Endothelial cell of umbilical vein (primary cell): ENCODE results near the gene TCF20. TPM values are rescaled to one million over a fixed set of nuclear protein-coding genes. Genes with fewer than 3 reads are reported as not detected.

Source experiments
- BruUV-seq: library from RNA; stranded (reverse); fragments of 400-500 nt; replicated peaks from 2 replicates; lab custom pipeline; 2021; lab: Mats Ljungman, UMichigan
- CTCF ChIA-PET: fragments of 300-600, 350-600 bp; sonication (Branson Sonifier 250); formaldehyde crosslinking; loops from one replicate; lab custom pipeline; 2021; ENCODE audit warnings: antibody characterized with exemption, inconsistent platforms; lab: Charles Lee
- POLR2A ChIA-PET: fragments of 300-600, 350-600 bp; sonication (Branson Sonifier 250); formaldehyde crosslinking; loops from one replicate; lab custom pipeline; 2021; ENCODE audit warnings: antibody characterized with exemption, inconsistent platforms; lab: Charles Lee
- DNase-seq: peaks from one replicate; pipeline ENCODE4 v3.0.0-alpha.2; 2011; ENCODE audit warnings: low read depth, low spot score
- FAIRE-seq: peaks from 2 replicates; lab custom pipeline; 2011; peaks lifted over from hg19 to GRCh38; lab: Jason Lieb, UNC
- H2AFZ ChIP-seq: 2 replicates; pipeline ENCODE4 v1.6.0; 2012; ENCODE audit warnings: low read depth, low read length, control low read depth, inconsistent platforms
- H3K27ac ChIP-seq: 2 replicates; pipeline ENCODE4 v1.5.1; 2011; ENCODE audit warnings: low read depth, mild to moderate bottlenecking, control low read depth, low read length, moderate library complexity; ENCODE audit not compliant: insufficient read depth
- H3K27me3 ChIP-seq, 2 experiments: 2 replicates each; pipeline versions ENCODE4 v1.6.0 to v1.6.1; 2011; ENCODE audit warnings: low read length in 2 of 2, mixed read lengths in 1 of 2; ENCODE audit not compliant: control insufficient read depth in 2 of 2, insufficient read depth in 2 of 2
- H3K36me3 ChIP-seq, 2 experiments: 2 replicates in 1 of 2; 3 replicates in 1 of 2; pipeline ENCODE4 v1.5.1; 2011; ENCODE audit warnings: low read length in 2 of 2, mild to moderate bottlenecking in 1 of 2, moderate library complexity in 1 of 2; ENCODE audit not compliant: control insufficient read depth in 2 of 2, insufficient read depth in 2 of 2; ENCODE audit errors: extremely low read depth in 1 of 2
- H3K4me1 ChIP-seq: 3 replicates; pipeline ENCODE4 v1.5.1; 2011; ENCODE audit warnings: mild to moderate bottlenecking, low read length; ENCODE audit not compliant: control insufficient read depth, insufficient read depth; ENCODE audit errors: extremely low read depth
- H3K4me2 ChIP-seq: 2 replicates; pipeline ENCODE4 v1.6.1; 2011; ENCODE audit warnings: low read length, control low read depth, mixed read lengths; ENCODE audit not compliant: insufficient read depth
- H3K4me3 ChIP-seq, 3 experiments: fragments of 200-600 bp in 1 of 3; sonication (generic), shearing (Covaris generic) in 1 of 3; replicated peaks in 1 of 3; 2 replicates each; pipeline ENCODE4 v1.5.1; 2011 to 2016; ENCODE audit warnings: control low read depth in 3 of 3, low read length in 3 of 3, mild to moderate bottlenecking in 2 of 3, inconsistent platforms in 1 of 3, low read depth in 1 of 3, moderate library complexity in 1 of 3; ENCODE audit not compliant: insufficient read depth in 1 of 3
- H3K79me2 ChIP-seq: 2 replicates; pipeline ENCODE4 v1.6.0; 2012; ENCODE audit warnings: low read length, inconsistent platforms; ENCODE audit not compliant: control insufficient read depth, insufficient read depth
- H3K9ac ChIP-seq: replicated peaks from 2 replicates; pipeline ENCODE3; 2011; ENCODE audit warnings: low read length, control low read depth; ENCODE audit not compliant: insufficient read depth; ENCODE audit errors: extremely low read depth
- H3K9me1 ChIP-seq: replicated peaks from 3 replicates; pipeline ENCODE4 v1.6.0; 2011; ENCODE audit warnings: mild to moderate bottlenecking, low read length; ENCODE audit not compliant: control insufficient read depth, insufficient read depth; ENCODE audit errors: extremely low read depth
- H3K9me3 ChIP-seq: replicated peaks from 2 replicates; pipeline ENCODE4 v1.5.1; 2012; ENCODE audit warnings: low read length, inconsistent platforms; ENCODE audit not compliant: control insufficient read depth, insufficient read depth
- H4K20me1 ChIP-seq: replicated peaks from 2 replicates; pipeline ENCODE3; 2011; ENCODE audit warnings: mild to moderate bottlenecking, low read length; ENCODE audit not compliant: control insufficient read depth, insufficient read depth; ENCODE audit errors: extremely low read depth
- EZH2 ChIP-seq: IDR thresholded peaks from 2 replicates; pipeline ENCODE4 v1.6.1; 2012; ENCODE audit warnings: borderline replicate concordance, low read depth, mild to moderate bottlenecking, moderate library complexity, low read length, inconsistent platforms; ENCODE audit not compliant: severe bottlenecking
- FOS ChIP-seq: IDR thresholded peaks from 2 replicates; pipeline ENCODE4 v1.6.1; 2011; ENCODE audit warnings: mild to moderate bottlenecking, low read length, moderate library complexity, borderline replicate concordance; ENCODE audit not compliant: insufficient read depth
- GATA2 ChIP-seq: IDR thresholded peaks from 2 replicates; pipeline ENCODE4 v1.7.0; 2011; ENCODE audit warnings: low read depth, mild to moderate bottlenecking, moderate library complexity, mixed read lengths, low read length; ENCODE audit not compliant: insufficient read length, insufficient read depth
- MYC ChIP-seq: IDR thresholded peaks from one replicate; pipeline ENCODE4 v1.6.1; 2011; ENCODE audit warnings: mild to moderate bottlenecking, low read depth, low read length
- POLR2A ChIP-seq: IDR thresholded peaks from 2 replicates; pipeline ENCODE4 v1.6.1; 2012; ENCODE audit warnings: low read depth, mild to moderate bottlenecking, control low read depth, low read length
- POLR2AphosphoS5 ChIP-seq: IDR thresholded peaks from 2 replicates; pipeline ENCODE4 v1.6.1; 2012; ENCODE audit warnings: low read depth, mild to moderate bottlenecking, control low read depth, low read length, moderate library complexity; ENCODE audit not compliant: insufficient read depth
- dilution Hi-C: fragments of 300-500 bp; cut with MboI; formaldehyde crosslinking; loops from one replicate; pipeline ENCODE4 v1.15.0; 2019; ENCODE audit warnings: low sequenced_read_pairs; ENCODE audit not compliant: extremely low pct_ligation_motif_present
- intact Hi-C: fragments of 100-400 bp; cut with micrococcal nuclease; formaldehyde crosslinking; loops from one replicate; pipeline ENCODE4 v1.10.0; 2022
- polyA plus RNA-seq, 4 experiments: library from polyadenylated mRNA; depleted of rRNA in 3 of 4; stranded (reverse) in 3 of 4; unstranded in 1 of 4; fragments of >200 nt; gene quantifications; 2 replicates each; pipeline versions ENCODE4 v1.2.1 to v1.2.3, GENCODE V29; 2011 to 2012; ENCODE audit warnings: missing spikeins in 1 of 4
- total RNA-seq: library from RNA; stranded (reverse); gene quantifications from 2 replicates; pipeline ENCODE4 v1.2.3, GENCODE V29; 2021
- TF ChIP-seq, protein P1 (sequence below), 2 donors: IDR thresholded peaks; 1 replicate in 1 of 2; 2 replicates in 1 of 2; pipeline ENCODE4 v1.5.1; 2011; ENCODE audit warnings: low read length in 2 of 2, mild to moderate bottlenecking in 2 of 2, moderate library complexity in 2 of 2, control low read depth in 1 of 2, inconsistent platforms in 1 of 2, low read depth in 1 of 2; ENCODE audit not compliant: insufficient read depth in 1 of 2; ENCODE audit errors: extremely low read depth in 1 of 2

The TCF20 gene
- total and polyA plus RNA-seq, 2 donors (not counting 3 experiments of a cell fraction or from before 2014, with no cell fraction given) = 11.2 to 36.7 TPM

DNA sequence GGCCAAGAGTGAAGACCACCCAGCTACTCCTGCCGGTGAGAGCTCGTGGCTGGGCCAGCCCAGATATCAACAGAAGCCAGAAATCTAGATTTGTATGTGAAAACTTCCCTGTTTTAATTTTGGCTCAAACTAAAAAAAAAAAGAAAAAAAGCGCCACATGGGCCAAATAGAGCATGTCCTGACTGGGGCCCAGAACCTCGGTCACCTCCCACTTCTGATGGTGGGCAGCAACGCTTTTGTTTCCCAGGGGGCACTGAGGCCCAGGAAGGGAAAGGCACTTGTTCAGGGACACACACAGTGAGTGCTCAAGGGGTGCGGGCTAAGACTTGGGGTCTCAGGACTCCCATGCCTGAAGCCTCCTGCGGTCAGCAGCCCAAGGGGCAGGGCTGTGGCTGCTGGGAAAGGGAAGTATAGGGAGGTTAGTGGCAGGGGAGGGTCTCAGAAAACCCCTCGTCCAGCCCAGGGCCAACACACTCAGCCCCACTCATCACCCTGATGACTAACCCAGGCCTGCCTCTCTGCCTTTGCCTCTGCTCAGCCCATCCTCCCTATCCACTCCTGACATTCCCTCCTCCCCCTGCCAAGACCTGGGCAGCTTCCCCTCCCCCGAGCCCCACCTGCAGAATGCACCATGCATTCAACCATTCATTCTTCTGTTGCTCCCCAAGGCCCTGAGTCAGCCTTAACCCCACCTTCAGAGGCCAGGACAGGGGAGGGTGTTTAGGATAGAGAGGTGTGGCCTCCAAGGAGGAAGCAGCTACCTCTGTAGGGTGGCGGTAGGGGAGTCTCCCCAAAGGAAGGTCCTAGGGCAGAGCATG is 30.0 kb upstream of the TCF20 start:
- H4K20me1 ChIP-seq = no peaks in the 10 kb centered on the region
- no peaks in the 10 kb centered on the region for H3K9me1 ChIP-seq
- no peak overlapping the region for H3K9ac ChIP-seq
- FAIRE-seq (no peak), DNase-seq (no peak)
- no TSS peak for BruUV-seq
- no peak overlapping the region for H3K27ac ChIP-seq
- H3K36me3 ChIP-seq = no peaks in the 10 kb centered on the region
- intact Hi-C loops = no loop called here
- dilution Hi-C loops = no loop called here
- no peak overlapping the region for H3K4me3 ChIP-seq
- CTCF ChIA-PET = no interaction called here
- no peaks in the 10 kb centered on the region for H3K4me1 ChIP-seq
- no peaks in the 10 kb centered on the region for H3K9me3 ChIP-seq
- H3K27me3 ChIP-seq = peaks cover 3 to 4% of the 10 kb centered on the region in 2 experiments
- TF ChIP-seq POLR2AphosphoS5 = no peak
- no peak for TF ChIP-seq MYC
- POLR2A ChIA-PET = no interaction called here
- H3K79me2 ChIP-seq = no peaks in the 10 kb centered on the region
- H2AFZ ChIP-seq = no peak overlapping the region
- no peak overlapping the region for H3K4me2 ChIP-seq

DNA sequence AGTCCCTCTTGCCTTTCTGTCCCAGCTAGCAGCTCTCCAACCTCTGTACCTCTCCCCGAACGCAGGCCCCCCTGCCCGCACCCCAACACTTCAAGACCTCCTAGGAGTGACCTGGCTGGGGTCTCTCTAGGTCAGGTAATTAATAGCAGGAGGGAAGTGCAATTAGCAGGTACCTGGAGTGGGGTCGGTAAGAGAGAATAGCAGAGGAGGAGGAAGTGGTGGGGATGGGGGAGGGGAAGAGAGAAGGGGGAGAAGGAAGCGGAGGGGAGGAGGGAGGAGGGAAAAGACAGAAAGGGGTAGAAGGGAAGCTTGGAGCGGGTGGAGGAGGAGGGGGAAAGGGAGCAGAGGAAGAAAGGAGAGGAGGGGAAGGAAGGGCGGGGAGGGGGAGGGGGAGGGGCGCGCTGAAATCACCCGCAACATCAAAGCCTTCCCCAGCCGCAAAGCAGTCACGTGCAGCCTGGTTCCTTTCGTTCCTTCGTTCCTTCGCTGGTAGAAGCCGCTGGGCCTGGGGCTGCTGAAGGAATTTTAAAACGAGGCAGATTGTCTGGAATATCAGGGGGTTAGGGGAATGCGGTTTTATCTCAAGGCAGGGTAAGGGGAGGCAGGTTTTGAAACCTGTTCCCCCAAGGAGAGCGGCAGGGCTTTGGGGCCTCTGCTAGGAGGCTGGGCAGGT is 29.3 kb upstream of the TCF20 start:
- H3K27me3 ChIP-seq = peaks cover 3 to 4% of the 10 kb centered on the region in 2 experiments
- FAIRE-seq (no peak), DNase-seq (no peak)
- no peaks in the 10 kb centered on the region for H3K36me3 ChIP-seq
- intact Hi-C loops = no loop called here
- POLR2A ChIA-PET = no interaction called here
- no peak overlapping the region for H3K4me2 ChIP-seq
- H4K20me1 ChIP-seq = no peaks in the 10 kb centered on the region
- H3K9ac ChIP-seq = no peak overlapping the region
- no peak overlapping the region for H3K4me3 ChIP-seq
- no TSS peak for BruUV-seq
- no peaks in the 10 kb centered on the region for H3K4me1 ChIP-seq
- no peaks in the 10 kb centered on the region for H3K79me2 ChIP-seq
- no peak overlapping the region for H2AFZ ChIP-seq
- no peaks in the 10 kb centered on the region for H3K9me1 ChIP-seq
- CTCF ChIA-PET = no interaction called here
- no peak for TF ChIP-seq MYC
- TF ChIP-seq GATA2 = no peak
- TF ChIP-seq, protein P1, sequence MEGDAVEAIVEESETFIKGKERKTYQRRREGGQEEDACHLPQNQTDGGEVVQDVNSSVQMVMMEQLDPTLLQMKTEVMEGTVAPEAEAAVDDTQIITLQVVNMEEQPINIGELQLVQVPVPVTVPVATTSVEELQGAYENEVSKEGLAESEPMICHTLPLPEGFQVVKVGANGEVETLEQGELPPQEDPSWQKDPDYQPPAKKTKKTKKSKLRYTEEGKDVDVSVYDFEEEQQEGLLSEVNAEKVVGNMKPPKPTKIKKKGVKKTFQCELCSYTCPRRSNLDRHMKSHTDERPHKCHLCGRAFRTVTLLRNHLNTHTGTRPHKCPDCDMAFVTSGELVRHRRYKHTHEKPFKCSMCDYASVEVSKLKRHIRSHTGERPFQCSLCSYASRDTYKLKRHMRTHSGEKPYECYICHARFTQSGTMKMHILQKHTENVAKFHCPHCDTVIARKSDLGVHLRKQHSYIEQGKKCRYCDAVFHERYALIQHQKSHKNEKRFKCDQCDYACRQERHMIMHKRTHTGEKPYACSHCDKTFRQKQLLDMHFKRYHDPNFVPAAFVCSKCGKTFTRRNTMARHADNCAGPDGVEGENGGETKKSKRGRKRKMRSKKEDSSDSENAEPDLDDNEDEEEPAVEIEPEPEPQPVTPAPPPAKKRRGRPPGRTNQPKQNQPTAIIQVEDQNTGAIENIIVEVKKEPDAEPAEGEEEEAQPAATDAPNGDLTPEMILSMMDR (IDR thresholded peaks at IDR 0.05; ENCODE audit: extremely low read depth in 1 of 2, insufficient read depth in 1 of 2, low read depth in 1 of 2, low read length in 2 of 2) = no peak
- TF ChIP-seq POLR2A = no peak
- TF ChIP-seq POLR2AphosphoS5 = no peak
- TF ChIP-seq FOS = no peak
- TF ChIP-seq EZH2 = no peak
- dilution Hi-C loops = no loop called here
- H3K9me3 ChIP-seq = no peaks in the 10 kb centered on the region
- H3K27ac ChIP-seq = no peak overlapping the region
